Measurements from ENCODE around the gene PHF21B.

DNA sequence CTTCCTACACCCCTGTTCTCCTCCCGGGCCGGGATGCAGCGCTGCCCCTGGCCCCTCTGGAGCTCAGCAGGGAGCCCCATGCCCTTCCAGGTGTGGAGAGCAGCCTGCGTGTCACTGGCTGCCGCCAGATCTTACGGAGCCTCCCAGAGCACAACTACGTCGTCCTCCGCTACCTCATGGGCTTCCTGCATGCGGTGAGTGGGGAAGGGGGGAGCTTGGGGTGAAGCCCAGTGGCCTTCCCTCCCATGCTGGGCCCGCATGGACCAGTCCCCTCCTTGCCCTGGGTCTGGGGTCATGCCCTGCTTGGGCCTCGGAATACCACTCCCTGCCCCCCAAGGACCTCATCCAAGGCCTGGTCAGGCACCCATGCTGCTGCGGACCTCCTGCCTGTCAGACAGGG lies 150.2 kb downstream of the PHF21B start:
- TF ChIP-seq, protein P1, sequence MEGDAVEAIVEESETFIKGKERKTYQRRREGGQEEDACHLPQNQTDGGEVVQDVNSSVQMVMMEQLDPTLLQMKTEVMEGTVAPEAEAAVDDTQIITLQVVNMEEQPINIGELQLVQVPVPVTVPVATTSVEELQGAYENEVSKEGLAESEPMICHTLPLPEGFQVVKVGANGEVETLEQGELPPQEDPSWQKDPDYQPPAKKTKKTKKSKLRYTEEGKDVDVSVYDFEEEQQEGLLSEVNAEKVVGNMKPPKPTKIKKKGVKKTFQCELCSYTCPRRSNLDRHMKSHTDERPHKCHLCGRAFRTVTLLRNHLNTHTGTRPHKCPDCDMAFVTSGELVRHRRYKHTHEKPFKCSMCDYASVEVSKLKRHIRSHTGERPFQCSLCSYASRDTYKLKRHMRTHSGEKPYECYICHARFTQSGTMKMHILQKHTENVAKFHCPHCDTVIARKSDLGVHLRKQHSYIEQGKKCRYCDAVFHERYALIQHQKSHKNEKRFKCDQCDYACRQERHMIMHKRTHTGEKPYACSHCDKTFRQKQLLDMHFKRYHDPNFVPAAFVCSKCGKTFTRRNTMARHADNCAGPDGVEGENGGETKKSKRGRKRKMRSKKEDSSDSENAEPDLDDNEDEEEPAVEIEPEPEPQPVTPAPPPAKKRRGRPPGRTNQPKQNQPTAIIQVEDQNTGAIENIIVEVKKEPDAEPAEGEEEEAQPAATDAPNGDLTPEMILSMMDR (IDR thresholded peaks at IDR 0.05), result no peak
- no peak for TF ChIP-seq POLR2AphosphoS5 (IDR thresholded peaks at IDR 0.05)

Measured in suprapubic skin (tissue), 3 donors.